ENCODE results near the gene POLD2.

POLD2 gene

GRCh38 chr7:44163591-44163990 lies 40.2 kb upstream of the POLD2 start:
- no peak for TF ChIP-seq POLR2AphosphoS5 (IDR thresholded peaks at IDR 0.05; ENCODE audit: low read depth, low read length)
- TF ChIP-seq FOXP2 (optimal IDR thresholded peaks at IDR 0.05; ENCODE audit: borderline replicate concordance, extremely low read depth, extremely low read length, insufficient read depth) = no peak

DNA sequence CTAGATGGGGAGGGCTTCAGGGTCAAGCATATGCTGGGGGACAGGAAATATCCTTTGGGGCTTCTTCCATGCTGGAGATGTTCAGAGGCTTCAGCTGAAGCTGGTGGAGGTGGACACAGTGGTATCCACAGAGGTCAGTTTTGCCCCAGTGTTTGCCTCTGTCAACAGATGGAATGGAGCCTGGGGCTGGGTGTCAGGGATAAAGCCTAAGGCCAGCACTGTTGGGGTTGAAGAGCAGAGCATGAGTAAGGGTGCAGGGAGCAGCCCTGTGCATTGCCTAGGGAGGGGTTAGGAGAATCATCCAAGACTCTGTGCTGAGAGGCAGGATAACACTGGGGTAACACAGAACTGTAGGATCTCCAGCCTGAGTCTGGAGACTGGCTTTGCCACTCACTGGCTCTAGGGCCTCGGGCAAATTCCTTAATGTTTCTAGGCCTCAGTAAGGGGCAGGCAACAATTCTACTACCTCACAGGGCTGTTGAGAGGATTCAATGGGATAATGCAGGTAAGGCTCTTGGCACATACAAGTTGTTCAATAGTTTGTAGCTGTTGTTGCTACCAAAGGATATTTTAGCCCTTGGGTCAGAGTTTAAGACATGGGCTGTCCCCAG lies 39.5 kb upstream of the POLD2 start:
- TF ChIP-seq SIN3A (IDR thresholded peaks at IDR 0.05; ENCODE audit: borderline replicate concordance, insufficient read depth, low read length) = no peak
- no peak for TF ChIP-seq TAF1 (IDR thresholded peaks at IDR 0.05; ENCODE audit: borderline replicate concordance, insufficient read depth, low read length)
- TF ChIP-seq FOXP2 (optimal IDR thresholded peaks at IDR 0.05; ENCODE audit: borderline replicate concordance, extremely low read depth, extremely low read length, insufficient read depth) = no peak
- TF ChIP-seq POLR2AphosphoS5 (IDR thresholded peaks at IDR 0.05; ENCODE audit: low read depth, low read length) = no peak
- TF ChIP-seq, protein P1, sequence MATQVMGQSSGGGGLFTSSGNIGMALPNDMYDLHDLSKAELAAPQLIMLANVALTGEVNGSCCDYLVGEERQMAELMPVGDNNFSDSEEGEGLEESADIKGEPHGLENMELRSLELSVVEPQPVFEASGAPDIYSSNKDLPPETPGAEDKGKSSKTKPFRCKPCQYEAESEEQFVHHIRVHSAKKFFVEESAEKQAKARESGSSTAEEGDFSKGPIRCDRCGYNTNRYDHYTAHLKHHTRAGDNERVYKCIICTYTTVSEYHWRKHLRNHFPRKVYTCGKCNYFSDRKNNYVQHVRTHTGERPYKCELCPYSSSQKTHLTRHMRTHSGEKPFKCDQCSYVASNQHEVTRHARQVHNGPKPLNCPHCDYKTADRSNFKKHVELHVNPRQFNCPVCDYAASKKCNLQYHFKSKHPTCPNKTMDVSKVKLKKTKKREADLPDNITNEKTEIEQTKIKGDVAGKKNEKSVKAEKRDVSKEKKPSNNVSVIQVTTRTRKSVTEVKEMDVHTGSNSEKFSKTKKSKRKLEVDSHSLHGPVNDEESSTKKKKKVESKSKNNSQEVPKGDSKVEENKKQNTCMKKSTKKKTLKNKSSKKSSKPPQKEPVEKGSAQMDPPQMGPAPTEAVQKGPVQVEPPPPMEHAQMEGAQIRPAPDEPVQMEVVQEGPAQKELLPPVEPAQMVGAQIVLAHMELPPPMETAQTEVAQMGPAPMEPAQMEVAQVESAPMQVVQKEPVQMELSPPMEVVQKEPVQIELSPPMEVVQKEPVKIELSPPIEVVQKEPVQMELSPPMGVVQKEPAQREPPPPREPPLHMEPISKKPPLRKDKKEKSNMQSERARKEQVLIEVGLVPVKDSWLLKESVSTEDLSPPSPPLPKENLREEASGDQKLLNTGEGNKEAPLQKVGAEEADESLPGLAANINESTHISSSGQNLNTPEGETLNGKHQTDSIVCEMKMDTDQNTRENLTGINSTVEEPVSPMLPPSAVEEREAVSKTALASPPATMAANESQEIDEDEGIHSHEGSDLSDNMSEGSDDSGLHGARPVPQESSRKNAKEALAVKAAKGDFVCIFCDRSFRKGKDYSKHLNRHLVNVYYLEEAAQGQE (IDR thresholded peaks at IDR 0.05; ENCODE audit: insufficient read depth in 1 of 2, low read depth in 2 of 2, low read length in 2 of 2) = no peak

DNA sequence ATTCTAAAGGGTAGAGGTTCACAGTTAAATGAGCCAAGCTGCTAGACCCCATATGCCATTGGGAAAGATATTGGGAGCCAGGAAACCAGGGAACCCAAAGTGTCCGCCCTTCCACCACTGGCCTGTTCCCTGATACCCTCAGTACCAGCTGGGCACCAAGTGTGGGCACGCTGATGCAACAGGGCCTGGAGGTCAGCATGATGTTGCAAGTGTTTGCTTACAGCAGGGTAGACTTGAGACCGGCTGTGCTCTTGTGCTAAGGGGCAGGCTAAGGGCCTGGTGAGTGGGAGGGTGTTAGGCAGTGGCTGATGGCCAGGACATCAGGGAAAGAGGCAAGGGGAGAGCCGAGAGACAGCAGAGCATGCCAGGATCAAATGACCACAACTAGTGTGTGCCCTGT lies 38.8 kb upstream of the POLD2 start:
- TF ChIP-seq SIN3A (IDR thresholded peaks at IDR 0.05; ENCODE audit: borderline replicate concordance, insufficient read depth, low read length) (no peak), TAF1 (IDR thresholded peaks at IDR 0.05; ENCODE audit: borderline replicate concordance, insufficient read depth, low read length) (no peak), FOXP2 (optimal IDR thresholded peaks at IDR 0.05; ENCODE audit: borderline replicate concordance, extremely low read depth, extremely low read length, insufficient read depth) (no peak), POLR2AphosphoS5 (IDR thresholded peaks at IDR 0.05; ENCODE audit: low read depth, low read length) (no peak)
- TF ChIP-seq, protein P1 (IDR thresholded peaks at IDR 0.05; ENCODE audit: insufficient read depth in 1 of 2, low read depth in 2 of 2, low read length in 2 of 2) = no peak

GRCh38 chr7:44161371-44161770 lies 38.0 kb upstream of the POLD2 start:
- TF ChIP-seq FOXP2 (optimal IDR thresholded peaks at IDR 0.05; ENCODE audit: borderline replicate concordance, extremely low read depth, extremely low read length, insufficient read depth) (no peak), SIN3A (IDR thresholded peaks at IDR 0.05; ENCODE audit: borderline replicate concordance, insufficient read depth, low read length) (no peak), POLR2AphosphoS5 (IDR thresholded peaks at IDR 0.05; ENCODE audit: low read depth, low read length) (no peak), TAF1 (IDR thresholded peaks at IDR 0.05; ENCODE audit: borderline replicate concordance, insufficient read depth, low read length) (no peak)
- TF ChIP-seq, protein P1 (IDR thresholded peaks at IDR 0.05; ENCODE audit: insufficient read depth in 1 of 2, low read depth in 2 of 2, low read length in 2 of 2) = no peak

DNA sequence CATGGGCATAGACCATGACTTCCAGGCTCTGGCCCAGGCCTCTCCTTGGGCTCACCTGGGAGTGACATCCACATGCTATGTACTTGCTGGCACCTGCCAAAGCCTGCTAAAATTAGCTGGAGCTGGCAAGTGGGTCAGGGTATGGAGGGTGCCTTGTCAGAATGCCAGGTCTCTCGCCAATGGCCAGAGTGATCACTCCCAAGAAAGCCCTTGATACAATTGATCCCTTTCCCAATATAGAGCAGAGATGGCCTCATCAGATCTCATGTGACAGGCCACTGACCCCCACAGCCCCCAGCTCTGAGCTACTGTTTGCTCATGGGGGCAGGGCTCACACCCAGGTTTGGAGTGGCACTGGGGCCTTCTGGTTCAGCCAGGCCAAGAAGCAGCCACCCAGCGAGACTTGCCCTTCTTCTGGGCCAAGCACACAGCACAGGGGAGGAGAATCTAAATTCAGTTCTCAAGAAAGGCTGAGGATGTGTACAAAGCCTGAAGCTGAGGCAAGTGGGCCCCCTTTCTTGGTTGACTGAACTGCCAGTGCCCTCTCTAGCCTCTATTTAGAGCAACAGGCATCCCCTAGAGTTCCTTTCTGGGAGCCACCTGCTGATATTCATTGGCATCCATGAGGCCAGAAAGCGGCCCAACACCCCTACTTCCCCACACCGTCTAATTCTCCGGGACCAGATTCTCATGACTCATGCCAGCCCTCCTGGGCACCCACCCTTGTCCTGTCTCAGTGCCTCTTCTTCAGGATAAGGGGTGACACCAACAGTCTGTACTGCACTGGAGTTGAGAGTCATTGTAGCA lies 36.7 kb upstream of the POLD2 start:
- TF ChIP-seq FOXP2 (optimal IDR thresholded peaks at IDR 0.05; ENCODE audit: borderline replicate concordance, extremely low read depth, extremely low read length, insufficient read depth) (no peak), POLR2AphosphoS5 (IDR thresholded peaks at IDR 0.05; ENCODE audit: low read depth, low read length) (no peak), TAF1 (IDR thresholded peaks at IDR 0.05; ENCODE audit: borderline replicate concordance, insufficient read depth, low read length) (no peak)
- TF ChIP-seq, protein P1 (IDR thresholded peaks at IDR 0.05; ENCODE audit: insufficient read depth in 1 of 2, low read depth in 2 of 2, low read length in 2 of 2) = no peak
